HG03139 (cell line): ENCODE measurements around the gene CPE.
"Not testable (repeated sequence)": the region's sequence is repeated elsewhere in the genome, so short reads cannot be mapped to it uniquely, and the experiment has no call there.

Experiments
- ATAC-seq: cut with Tn5 transposase; IDR thresholded peaks from one replicate; pipeline ENCODE4 v1.9.1; 2021; ENCODE audit not compliant: unreplicated experiment

The CPE gene

GRCh38 chr4:165403048-165403447, 24.2 kb downstream of the CPE start:
- ATAC-seq = no peak

GRCh38 chr4:165403637-165404036, 24.8 kb downstream of the CPE start:
- ATAC-seq = no peak

- ATAC-seq = no peak
These were observed 25.3 kb downstream of the CPE start for GRCh38 chr4:165404080-165404479.

DNA sequence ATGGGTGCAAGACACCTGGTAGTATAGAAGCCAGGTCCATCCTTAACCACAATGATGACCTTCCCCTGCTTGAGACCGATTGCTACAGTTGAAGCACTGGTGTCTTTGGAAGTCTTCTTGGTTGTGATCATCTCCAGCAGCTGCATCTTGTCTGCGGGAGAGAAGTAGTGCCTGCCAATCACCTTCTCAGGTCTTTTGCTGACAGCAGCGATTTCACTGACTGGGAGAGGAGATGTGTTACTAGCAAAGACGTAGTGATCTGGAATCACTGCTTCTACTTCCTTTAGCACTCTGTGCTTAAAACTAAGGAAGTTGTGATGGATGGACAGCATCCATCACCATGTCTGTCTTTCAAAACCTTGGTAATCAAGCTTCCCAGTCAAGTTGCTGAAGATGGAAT, 25.9 kb downstream of the CPE start:
- no peak for ATAC-seq

DNA sequence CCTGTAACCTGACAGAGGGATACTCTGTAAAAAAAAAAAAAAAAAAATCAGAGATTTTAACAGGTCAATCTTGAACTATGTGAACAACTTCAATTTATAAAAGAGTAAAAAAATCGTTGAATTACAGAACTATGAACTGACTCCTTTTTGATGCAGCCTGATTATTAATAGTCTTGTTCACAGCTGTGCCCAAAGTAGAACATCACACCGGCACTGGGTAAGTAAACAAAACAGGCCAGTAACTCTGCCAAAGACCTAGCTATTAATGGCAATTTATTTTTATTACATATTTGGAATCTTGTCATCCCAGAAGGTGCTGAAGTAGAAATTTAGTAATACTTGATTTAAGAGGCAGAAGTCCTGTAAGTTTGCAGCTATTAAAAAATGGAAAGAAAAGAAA, 31.4 kb downstream of the CPE start:
- ATAC-seq = no peak

- ATAC-seq = no peak
These were observed 37.1 kb downstream of the CPE start for GRCh38 chr4:165415910-165416309.

- ATAC-seq = no peak
These were observed 39.3 kb downstream of the CPE start for GRCh38 chr4:165418073-165418472.

- no peak for ATAC-seq
These were observed 46.8 kb downstream of the CPE start for GRCh38 chr4:165425629-165426028.

GRCh38 chr4:165426331-165426730, 47.5 kb downstream of the CPE start:
- ATAC-seq = no peak

- no peak for ATAC-seq
These were observed 48.0 kb downstream of the CPE start for GRCh38 chr4:165426823-165427222.

DNA sequence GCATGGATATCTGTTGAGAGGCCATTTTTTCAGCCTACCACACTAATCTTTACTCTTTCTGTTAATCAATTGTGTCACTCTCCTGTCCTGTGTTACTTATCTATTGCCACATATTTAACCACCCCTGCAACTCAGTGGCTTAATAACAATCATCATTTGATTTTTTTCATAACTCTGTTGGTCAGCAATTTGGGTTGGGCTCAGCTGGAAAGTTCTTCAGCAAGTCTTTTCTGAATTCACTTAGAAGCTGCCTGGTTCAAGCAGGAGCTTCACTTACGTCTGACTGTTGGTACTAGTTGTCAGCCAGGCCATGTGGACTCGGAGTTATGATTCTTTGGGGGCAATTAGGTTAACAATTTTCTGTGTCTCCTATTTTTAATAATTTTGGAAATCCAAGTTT, 50.1 kb downstream of the CPE start:
- no peak for ATAC-seq

- no peak for ATAC-seq
These were observed 54.7 kb downstream of the CPE start for GRCh38 chr4:165433529-165433928.

- no peak for ATAC-seq
These were observed 58.9 kb downstream of the CPE start for GRCh38 chr4:165437691-165438090.

DNA sequence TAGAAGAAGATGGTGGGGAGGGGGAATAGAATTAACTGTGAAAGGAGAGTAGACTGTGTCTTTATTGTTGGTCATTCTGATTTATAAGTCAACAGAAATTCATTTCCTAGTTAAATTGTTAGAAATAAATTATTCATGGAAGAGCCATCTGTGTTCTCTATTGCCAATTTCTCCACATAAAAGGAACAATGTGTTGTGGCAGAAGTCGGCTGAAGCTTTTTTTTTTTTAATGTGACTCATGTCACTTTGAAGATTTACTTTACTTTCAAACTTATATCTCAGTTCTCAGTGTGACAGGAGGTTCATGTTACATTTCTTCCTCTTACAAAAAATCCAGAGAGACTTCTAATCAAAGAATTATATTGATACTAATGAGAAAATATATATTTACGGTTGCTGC, 60.5 kb downstream of the CPE start:
- ATAC-seq = no peak

DNA sequence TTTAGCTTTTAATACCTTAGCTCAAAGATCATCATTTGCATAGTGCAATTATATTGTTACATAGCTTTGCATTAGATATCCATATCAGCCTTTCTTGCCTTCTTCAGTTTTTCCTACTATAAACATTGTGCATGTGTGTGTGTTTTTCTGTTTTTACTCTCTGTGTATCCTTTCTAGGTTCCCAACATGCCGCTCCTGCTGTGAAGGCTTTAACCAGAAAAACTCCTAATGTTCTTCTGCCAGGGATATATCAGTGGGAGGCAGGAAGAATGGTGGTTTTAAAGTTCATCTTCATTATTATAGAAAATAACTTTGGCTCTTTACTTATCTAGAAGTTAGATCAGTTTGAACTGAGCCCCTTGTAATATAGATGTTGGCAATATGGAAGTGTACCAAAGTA, 61.2 kb downstream of the CPE start:
- no peak for ATAC-seq

- no peak for ATAC-seq
These were observed 61.8 kb downstream of the CPE start for GRCh38 chr4:165440415-165441158.

GRCh38 chr4:165443276-165443675, 64.5 kb downstream of the CPE start:
- ATAC-seq = no peak

DNA sequence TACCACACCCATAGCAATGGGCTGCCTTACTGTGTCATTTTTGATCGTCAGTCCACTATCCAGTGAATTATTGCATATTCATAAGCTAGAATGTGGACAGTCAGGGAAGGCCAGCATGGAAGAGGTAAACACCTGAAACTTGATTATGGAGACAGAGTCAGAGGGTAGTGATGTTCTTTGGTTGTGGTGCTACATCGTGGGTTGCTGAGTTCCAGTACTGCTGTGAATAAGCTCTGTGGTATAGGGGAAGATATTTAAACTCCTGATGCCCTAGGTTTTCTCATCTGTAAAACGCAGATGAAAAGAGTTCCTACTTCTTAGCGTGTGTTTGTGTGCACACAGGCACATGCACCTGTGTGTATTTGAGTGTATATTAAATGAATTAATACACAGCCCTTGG, 69.9 kb downstream of the CPE start:
- ATAC-seq = no peak

DNA sequence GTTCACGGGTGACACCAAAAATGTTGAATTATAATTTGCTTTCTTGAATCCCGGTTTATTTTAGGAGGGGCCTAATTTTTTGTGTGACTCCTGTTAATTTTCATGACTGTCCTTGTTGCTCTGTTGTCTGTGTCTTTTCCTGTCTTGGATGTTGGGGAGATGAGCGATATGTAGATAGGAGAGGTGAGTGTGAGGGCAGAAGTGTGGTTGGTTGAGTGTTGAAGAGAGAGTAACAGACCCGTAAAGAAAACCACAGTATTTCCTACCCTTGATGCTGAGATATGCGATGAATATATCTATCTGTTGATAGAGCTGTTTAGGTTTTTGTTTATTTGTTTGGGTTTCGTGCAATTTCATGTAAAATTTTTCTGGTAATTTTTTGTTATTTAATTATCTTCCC, 70.5 kb downstream of the CPE start:
- no peak for ATAC-seq

DNA sequence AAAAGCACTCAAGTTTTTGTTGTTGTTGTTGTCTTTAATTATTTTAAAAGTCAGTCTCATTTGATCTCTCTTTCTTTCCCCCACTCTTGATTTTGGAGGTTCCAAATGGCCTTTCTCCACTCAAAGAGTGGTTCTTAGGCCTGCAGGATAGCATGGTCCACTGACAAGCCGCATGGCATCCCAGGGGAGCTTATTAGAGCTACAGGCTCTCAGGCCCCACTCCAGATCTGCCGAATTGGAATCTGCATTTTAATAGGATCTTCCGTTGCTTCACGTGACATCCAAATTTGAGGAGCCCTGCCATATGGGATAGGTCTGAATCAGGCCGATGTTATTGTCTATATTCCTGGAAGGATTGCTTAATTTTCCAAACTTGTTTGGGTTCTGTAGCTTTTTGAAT, 72.1 kb downstream of the CPE start:
- ATAC-seq = no peak

GRCh38 chr4:165453140-165453539, 74.3 kb downstream of the CPE start:
- ATAC-seq = not testable (repeated sequence)

DNA sequence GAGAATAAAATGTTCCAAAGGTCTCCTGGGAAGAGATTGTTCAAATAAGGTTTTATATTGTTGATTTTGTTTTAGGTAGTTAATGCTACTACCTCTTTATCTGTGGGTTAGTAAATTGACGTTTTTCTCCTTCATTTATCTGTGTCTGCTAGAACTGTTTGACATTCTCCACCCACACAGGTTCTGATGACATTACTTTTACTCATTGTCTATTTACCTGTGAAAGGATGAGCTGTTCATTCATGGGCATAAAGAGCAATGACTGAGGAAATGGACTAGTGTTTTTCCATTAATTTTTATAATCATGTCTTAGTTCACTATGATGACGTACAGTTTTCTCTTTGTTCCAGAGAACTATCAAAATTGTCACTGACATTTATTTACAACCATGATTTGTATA, 75.6 kb downstream of the CPE start:
- no peak for ATAC-seq

DNA sequence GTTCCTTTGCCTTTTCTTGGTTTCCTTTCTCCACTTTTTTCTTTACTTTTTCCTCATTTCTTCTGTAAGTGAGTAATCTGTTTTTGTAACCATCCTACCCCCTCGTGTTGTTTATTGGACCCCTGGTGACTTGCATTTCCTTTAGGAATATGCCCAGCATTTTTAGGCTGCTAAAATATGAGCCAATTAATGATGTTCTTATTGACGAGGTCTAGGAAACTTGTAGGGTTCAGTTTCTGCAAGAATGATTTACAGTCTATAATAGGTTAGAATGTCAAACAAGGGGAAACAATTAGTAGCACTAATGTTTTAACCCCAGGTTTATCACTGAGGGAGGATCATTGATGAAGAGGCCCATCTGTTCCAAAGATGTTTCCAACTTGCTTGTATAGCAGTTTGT, 79.0 kb downstream of the CPE start:
- no peak for ATAC-seq
